K562 (cell line): Measurements from ENCODE around the gene ABCA4. TPM values are rescaled to one million over a fixed set of nuclear protein-coding genes. Genes with fewer than 3 reads are reported as not detected.
A peak's percentile ranks its signal among the peaks of the same experiment; 100 is the strongest.

ENCODE experiments used
- ATAC-seq: fragments of 200-7000 bp; cut with Tn5 transposase; 3 replicates; pipeline ENCODE4 v1.9.1; 2020; ENCODE audit warnings: moderate library complexity
- Bru-seq: library from RNA; stranded (reverse); fragments of 400-500 nt; gene quantifications from one replicate; lab custom pipeline; 2021; lab: Mats Ljungman, UMichigan
- BruChase-seq, 2 experiments: library from RNA; stranded (reverse); fragments of 400-500 nt; gene quantifications; one replicate each; lab custom pipeline; 2021; lab: Mats Ljungman, UMichigan
- BruUV-seq: library from RNA; stranded (reverse); fragments of 400-500 nt; replicated peaks from 2 replicates; lab custom pipeline; 2021; lab: Mats Ljungman, UMichigan
- CTCF ChIA-PET: fragments of 300-600 bp; formaldehyde crosslinking; extraction: SDS; loops from one replicate; lab custom pipeline; 2021; ENCODE audit warnings: low intra/inter-chr PET ratio; lab: Yijun Ruan, JAX
- POLR2A ChIA-PET: fragments of 300-600, 350-650 bp; sonication (Branson Sonifier 250); formaldehyde crosslinking; extraction: SDS; loops from one replicate; lab custom pipeline; 2021; ENCODE audit warnings: antibody characterized with exemption, inconsistent platforms; lab: Yijun Ruan, JAX
- DNase-seq, 4 experiments: peaks; one replicate each; pipeline versions ENCODE4 v3.0.0 to v3.0.0-alpha.2; 2011 to 2018; ENCODE audit warnings: low spot score in 3 of 4, mixed read lengths in 3 of 4; ENCODE audit errors: extremely low read depth in 1 of 4
- FAIRE-seq: peaks from 2 replicates; lab custom pipeline; 2011; peaks lifted over from hg19 to GRCh38; lab: Jason Lieb, UNC
- H2AFZ ChIP-seq: 2 replicates; pipeline ENCODE4 v1.6.0; 2011; ENCODE audit warnings: low read depth, low read length, control low read depth, inconsistent platforms
- H3K27ac ChIP-seq: fragments of 200-600 bp; 3 replicates; pipeline ENCODE4 v1.8.0; 2011; ENCODE audit warnings: low read depth, mild to moderate bottlenecking, control low read depth, inconsistent platforms, low read length, moderate library complexity, mixed read lengths; ENCODE audit errors: extremely low read depth
- H3K27me3 ChIP-seq, 2 experiments: fragments of 300-600 bp in 1 of 2; 2 replicates in 1 of 2; 3 replicates in 1 of 2; pipeline versions ENCODE4 v1.6.0 to v1.8.0; 2011; ENCODE audit warnings: inconsistent platforms in 2 of 2, low read length in 2 of 2, mild to moderate bottlenecking in 1 of 2, mixed read lengths in 1 of 2, moderate library complexity in 1 of 2; ENCODE audit not compliant: control insufficient read depth in 2 of 2, insufficient read depth in 2 of 2
- H3K36me3 ChIP-seq: fragments of 300-600 bp; 3 replicates; pipeline ENCODE4 v1.8.0; 2011; ENCODE audit warnings: mild to moderate bottlenecking, low read length, inconsistent platforms; ENCODE audit not compliant: control insufficient read depth, insufficient read depth
- H3K4me1 ChIP-seq, 2 experiments: fragments of 200-600 bp in 1 of 2; replicated peaks in 1 of 2; 2 replicates in 1 of 2; 3 replicates in 1 of 2; pipeline versions ENCODE4 v1.5.1 to v1.8.0; 2011; ENCODE audit warnings: inconsistent platforms in 2 of 2, low read length in 2 of 2, mild to moderate bottlenecking in 1 of 2, mixed read lengths in 1 of 2, moderate library complexity in 1 of 2; ENCODE audit not compliant: control insufficient read depth in 2 of 2, insufficient read depth in 2 of 2
- H3K4me2 ChIP-seq: 2 replicates; pipeline ENCODE4 v1.6.1; 2011; ENCODE audit warnings: low read length, control low read depth, inconsistent platforms, mixed read lengths; ENCODE audit not compliant: insufficient read depth
- H3K4me3 ChIP-seq: fragments of 200-600 bp; sonication (generic), shearing (Covaris generic); 2 replicates; pipeline ENCODE4 v1.5.1; 2016; ENCODE audit warnings: control low read depth, inconsistent platforms
- H3K79me2 ChIP-seq: fragments of 200-600 bp; 3 replicates; pipeline ENCODE4 v1.8.0; 2011; ENCODE audit warnings: low read length, inconsistent platforms; ENCODE audit not compliant: control insufficient read depth, insufficient read depth
- H3K9ac ChIP-seq, 2 experiments: 2 replicates each; pipeline versions ENCODE4 v1.6.0 to v1.6.1; 2011; ENCODE audit warnings: low read depth in 2 of 2, low read length in 2 of 2, control low read depth in 1 of 2, inconsistent platforms in 1 of 2, mild to moderate bottlenecking in 1 of 2, mixed read lengths in 1 of 2; ENCODE audit not compliant: insufficient read depth in 1 of 2
- H3K9me1 ChIP-seq: one replicate; pipeline ENCODE4 v1.6.0; 2011; ENCODE audit warnings: inconsistent platforms, mild to moderate bottlenecking, low read length, moderate library complexity; ENCODE audit not compliant: control insufficient read depth, insufficient read depth
- H3K9me3 ChIP-seq: replicated peaks from 2 replicates; pipeline ENCODE4 v1.5.1; 2011; ENCODE audit warnings: low read depth, low read length, inconsistent platforms; ENCODE audit not compliant: control insufficient read depth, insufficient read depth
- H4K20me1 ChIP-seq: replicated peaks from 2 replicates; pipeline ENCODE4 v1.6.1; 2011; ENCODE audit warnings: low read length, inconsistent platforms, mixed read lengths; ENCODE audit not compliant: control insufficient read depth, insufficient read depth
- EHMT2 ChIP-seq: fragments of 450-650 bp; IDR thresholded peaks from 2 replicates; pipeline ENCODE4 v1.6.1; 2018; ENCODE audit warnings: antibody characterized with exemption
- ESRRB ChIP-seq: fragments of 250-450 bp; sonication (Bioruptor Pico); IDR thresholded peaks from 2 replicates; pipeline ENCODE4 v1.5.0; 2020; ENCODE audit warnings: mild to moderate bottlenecking, moderate library complexity, borderline replicate concordance
- KDM4B ChIP-seq, 2 experiments: fragments of 450-650 bp in 1 of 2; sonication (generic) in 1 of 2; IDR thresholded peaks; 2 replicates each; pipeline ENCODE4 v1.6.1; 2016 to 2017; ENCODE audit warnings: borderline replicate concordance in 2 of 2, antibody characterized with exemption in 1 of 2, low read depth in 1 of 2, mild to moderate bottlenecking in 1 of 2
- SAFB2 ChIP-seq: fragments of 200-400 bp; formaldehyde crosslinking; IDR thresholded peaks from 2 replicates; pipeline ENCODE4 v1.6.1; 2018; ENCODE audit warnings: borderline replicate concordance, low read length, low read depth, moderate library complexity; ENCODE audit not compliant: severe bottlenecking
- SLC30A9 ChIP-seq: fragments of 250-450 bp; sonication (Bioruptor Pico); IDR thresholded peaks from 2 replicates; pipeline ENCODE4 v1.8.0; 2022; ENCODE audit warnings: mild to moderate bottlenecking, moderate library complexity
- ZC3H4 ChIP-seq: sonication (generic); formaldehyde crosslinking; IDR thresholded peaks from 2 replicates; pipeline ENCODE4 v1.9.0; 2021; ENCODE audit warnings: missing genetic modification reagents, borderline replicate concordance
- ZKSCAN3 ChIP-seq: fragments of 250-450 bp; sonication (Bioruptor Pico); IDR thresholded peaks from 2 replicates; pipeline ENCODE4 v1.4.0; 2020
- ZNF165 ChIP-seq: fragments of 250-450 bp; sonication (Bioruptor Pico); IDR thresholded peaks from 2 replicates; pipeline ENCODE4 v1.4.0; 2020; ENCODE audit warnings: borderline replicate concordance
- ZNF280B ChIP-seq: fragments of 250-450 bp; sonication (Bioruptor Pico); IDR thresholded peaks from 2 replicates; pipeline ENCODE4 v1.5.1; 2021; ENCODE audit warnings: mild to moderate bottlenecking
- ZNF316 ChIP-seq: fragments of 450-650 bp; IDR thresholded peaks from 2 replicates; pipeline ENCODE4 v1.6.1; 2016
- ZNF583 ChIP-seq: fragments of 250-450 bp; sonication (Bioruptor Pico); IDR thresholded peaks from 2 replicates; pipeline ENCODE4 v1.4.0; 2020
- WGBS: fragments of 100-300 bp; shearing (Covaris generic); methylation state at CpG from one replicate; pipeline ENCODE4 v1.1.6; 2016; ENCODE audit warnings: low coverage, mixed read lengths; ENCODE audit not compliant: insufficient coverage; ENCODE audit errors: missing lambda C conversion rate; 5-methylcytosine and 5-hydroxymethylcytosine counted together
- in situ Hi-C: fragments of 300-500 bp; cut with MboI; formaldehyde crosslinking; loops from 4 replicates; pipeline ENCODE4 v1.15.0; 2018; ENCODE audit warnings: inconsistent platforms, mixed read lengths
- intact Hi-C: fragments of 100-400 bp; cut with micrococcal nuclease; formaldehyde crosslinking; loops from 2 replicates; pipeline ENCODE4 v1.14.2; 2022
- long read RNA-seq, 3 experiments: library from polyadenylated mRNA in 2 of 3; library from RNA in 1 of 3; unstranded in 2 of 3; stranded (forward) in 1 of 3; transcript quantifications; one replicate each; pipeline ENCODE4 v2.0.0, GENCODE V29; 2019 to 2022
- polyA minus RNA-seq, 3 experiments: library from RNA; depleted of rRNA, polyadenylated mRNA; stranded (reverse); fragments of >200 nt; gene quantifications; 2 replicates each; pipeline ENCODE4 v1.2.3, GENCODE V29; 2011
- polyA plus RNA-seq, 8 experiments: library from polyadenylated mRNA; depleted of rRNA in 4 of 8; stranded (reverse) in 5 of 8; unstranded in 3 of 8; fragments of >200 nt; fragmentation: Nextera tagmentation in 2 of 8; fragmentation: Illumina TruSeq in 1 of 8; extraction: Ambion mirVana in 2 of 8; extraction: Trizol in 1 of 8; gene quantifications; 2 replicates each; pipeline versions ENCODE4 v1.2.1 to v1.2.3, GENCODE V29; 2011 to 2014; ENCODE audit warnings: inconsistent platforms in 1 of 8, missing spikeins in 1 of 8
- total RNA-seq, 7 experiments: library from RNA; depleted of rRNA in 6 of 7; stranded (reverse); fragments of >200 nt in 6 of 7; fragmentation: Illumina TruSeq in 2 of 7; extraction: Trizol in 2 of 7; gene quantifications; 2 replicates each; pipeline versions ENCODE4 v1.2.1 to v1.2.3, GENCODE V29; 2011 to 2021; ENCODE audit warnings: low replicate concordance in 1 of 7
- TF ChIP-seq, protein P1 (sequence below): fragments of 250-450 bp; sonication (Bioruptor Pico); IDR thresholded peaks from 2 replicates; pipeline ENCODE4 v1.4.0; 2020; ENCODE audit warnings: mild to moderate bottlenecking, moderate library complexity, borderline replicate concordance

ABCA4 gene
- total RNA-seq (2011; cell fraction: chromatin; rRNA removed; ENCODE audit: low replicate concordance): not detected in 2 replicates
- not detected in 2 replicates for total RNA-seq (2011; cell fraction: nucleolus; rRNA removed)
- not detected in 2 replicates for total RNA-seq (2011; cell fraction: nucleoplasm; rRNA removed)
- not detected in 2 replicates for total RNA-seq (2014; rRNA removed)
- total RNA-seq (2014; rRNA removed; fragmentation: Illumina TruSeq; extraction: Trizol): not detected in 2 replicates
- not detected in 2 replicates for total RNA-seq (2015; rRNA removed; fragmentation: Illumina TruSeq; extraction: Trizol)
- not detected in 2 replicates for total RNA-seq (2021)
- polyA plus RNA-seq (2011; rRNA removed): not detected in 2 replicates
- not detected in 2 replicates for polyA plus RNA-seq (2011; cell fraction: cytosol; rRNA removed)
- polyA plus RNA-seq (2011; cell fraction: nucleus; rRNA removed): not detected in 2 replicates
- polyA plus RNA-seq (2012): 0.32 TPM in 1 of 2 replicates, not detected in the other
- 0.04 TPM in 1 of 2 replicates, not detected in the other for polyA plus RNA-seq (2014; fragmentation: Illumina TruSeq; extraction: Trizol)
- polyA plus RNA-seq (2014; fragmentation: Nextera tagmentation; extraction: Ambion mirVana): under 1 TPM in 1 of 2 experiments, not detected in 1; 0.01 TPM
- not detected in 2 replicates for polyA plus RNA-seq (2014; rRNA removed)
- not detected in 2 replicates for polyA minus RNA-seq (2011; rRNA and poly(A)+ RNA removed)
- not detected in 2 replicates for polyA minus RNA-seq (2011; cell fraction: cytosol; rRNA and poly(A)+ RNA removed)
- not detected in 2 replicates for polyA minus RNA-seq (2011; cell fraction: nucleus; rRNA and poly(A)+ RNA removed)
- percentile 4 among the genes with signal in this experiment for Bru-seq, nascent RNA
- BruChase-seq, experiment 1, labeled RNA remaining after a 2-hour chase: not detected
- BruChase-seq, experiment 2, labeled RNA remaining after a 6-hour chase: percentile 3 among the genes with signal in this experiment
- long read RNA-seq, experiment 1: 0 reads
- long read RNA-seq, experiment 2: 0 reads
- long read RNA-seq, experiment 3: 0 reads

GRCh38 chr1:94120991-94121390, at the start of gene ABCA4:
Gene ABCA4, minus strand, starts transcription at chr1:94121148. Its CDS starts 103 bp downstream, at chr1:94121045.
- H2AFZ ChIP-seq: no peak within 1 kb of the TSS
- DNase-seq: no peak
- ATAC-seq: no peak
- intact Hi-C loops: no loop called here
- no peaks in the 10 kb centered on the region for H3K36me3 ChIP-seq
- no peak within 1 kb of the TSS for H3K27ac ChIP-seq
- H4K20me1 ChIP-seq: 0 out of 2 replicates have a peak, but pooled peaks cover 2% of the 10 kb centered on the region
- no peak within 1 kb of the TSS for H3K9ac ChIP-seq
- H3K4me3 ChIP-seq: no peak within 1 kb of the TSS
- FAIRE-seq: no peak
- in situ Hi-C loops: no loop called here
- BruUV-seq: no TSS peak
- no peaks in the 10 kb centered on the region for H3K79me2 ChIP-seq
- H3K27me3 ChIP-seq: peaks cover 3 to 23% of the 10 kb centered on the region in 2 experiments; a peak in 3 of 5 replicates
- ChIA-PET POLR2A (no interaction called here), CTCF (no interaction called here)
- WGBS: 5% methylated on average over 7 of the region's 9 CpGs
- no peaks in the 10 kb centered on the region for H3K9me1 ChIP-seq
- H3K4me1 ChIP-seq: no peaks in the 10 kb centered on the region
- H3K4me2 ChIP-seq: no peak within 1 kb of the TSS
- no peaks in the 10 kb centered on the region for H3K9me3 ChIP-seq
- TF ChIP-seq ZNF165 (CRISPR knock-in tag) (no peak), SAFB2 (no peak), ZC3H4 (no peak), KDM4B (IDR thresholded peaks at IDR 0.05; ENCODE audit: borderline replicate concordance in 2 of 2, low read depth in 1 of 2) (no peak), ZKSCAN3 (CRISPR knock-in tag) (no peak), SLC30A9 (CRISPR knock-in tag) (no peak), ZNF583 (no peak), ZNF316 (no peak), ZNF280B (CRISPR knock-in tag) (no peak), ESRRB (CRISPR knock-in tag) (no peak), EHMT2 (no peak)
- TF ChIP-seq, protein P1, sequence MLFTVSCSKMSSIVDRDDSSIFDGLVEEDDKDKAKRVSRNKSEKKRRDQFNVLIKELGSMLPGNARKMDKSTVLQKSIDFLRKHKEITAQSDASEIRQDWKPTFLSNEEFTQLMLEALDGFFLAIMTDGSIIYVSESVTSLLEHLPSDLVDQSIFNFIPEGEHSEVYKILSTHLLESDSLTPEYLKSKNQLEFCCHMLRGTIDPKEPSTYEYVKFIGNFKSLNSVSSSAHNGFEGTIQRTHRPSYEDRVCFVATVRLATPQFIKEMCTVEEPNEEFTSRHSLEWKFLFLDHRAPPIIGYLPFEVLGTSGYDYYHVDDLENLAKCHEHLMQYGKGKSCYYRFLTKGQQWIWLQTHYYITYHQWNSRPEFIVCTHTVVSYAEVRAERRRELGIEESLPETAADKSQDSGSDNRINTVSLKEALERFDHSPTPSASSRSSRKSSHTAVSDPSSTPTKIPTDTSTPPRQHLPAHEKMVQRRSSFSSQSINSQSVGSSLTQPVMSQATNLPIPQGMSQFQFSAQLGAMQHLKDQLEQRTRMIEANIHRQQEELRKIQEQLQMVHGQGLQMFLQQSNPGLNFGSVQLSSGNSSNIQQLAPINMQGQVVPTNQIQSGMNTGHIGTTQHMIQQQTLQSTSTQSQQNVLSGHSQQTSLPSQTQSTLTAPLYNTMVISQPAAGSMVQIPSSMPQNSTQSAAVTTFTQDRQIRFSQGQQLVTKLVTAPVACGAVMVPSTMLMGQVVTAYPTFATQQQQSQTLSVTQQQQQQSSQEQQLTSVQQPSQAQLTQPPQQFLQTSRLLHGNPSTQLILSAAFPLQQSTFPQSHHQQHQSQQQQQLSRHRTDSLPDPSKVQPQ (CRISPR knock-in tag): no peak
